Stimulated activated CD4-positive, alpha-beta T cell treated with anti-CD3 and anti-CD28 coated beads, Interleukin-1b, Interleukin-23, amount 100 ng/mL, for 1 hour (primary cell): ENCODE measurements around the gene OR11G2.
"Not testable (repeated sequence)": the region's sequence is repeated elsewhere in the genome, so short reads cannot be mapped to it uniquely, and the experiment has no call there.

Source experiments
- DNase-seq, 2 donors: peaks; one replicate each; pipeline ENCODE4 v3.0.0-alpha.2; 2020; ENCODE audit warnings: low read depth in 2 of 2

OR11G2 gene, protein sequence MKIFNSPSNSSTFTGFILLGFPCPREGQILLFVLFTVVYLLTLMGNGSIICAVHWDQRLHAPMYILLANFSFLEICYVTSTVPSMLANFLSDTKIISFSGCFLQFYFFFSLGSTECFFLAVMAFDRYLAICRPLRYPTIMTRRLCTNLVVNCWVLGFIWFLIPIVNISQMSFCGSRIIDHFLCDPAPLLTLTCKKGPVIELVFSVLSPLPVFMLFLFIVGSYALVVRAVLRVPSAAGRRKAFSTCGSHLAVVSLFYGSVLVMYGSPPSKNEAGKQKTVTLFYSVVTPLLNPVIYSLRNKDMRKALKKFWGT

GRCh38 chr14:20190596-20190995 is at the start of gene OR11G2:
TSS of gene OR11G2 (plus strand) at chr14:20190896. CDS start at chr14:20197438, 6,542 bp downstream.
- DNase-seq: no peak

DNA sequence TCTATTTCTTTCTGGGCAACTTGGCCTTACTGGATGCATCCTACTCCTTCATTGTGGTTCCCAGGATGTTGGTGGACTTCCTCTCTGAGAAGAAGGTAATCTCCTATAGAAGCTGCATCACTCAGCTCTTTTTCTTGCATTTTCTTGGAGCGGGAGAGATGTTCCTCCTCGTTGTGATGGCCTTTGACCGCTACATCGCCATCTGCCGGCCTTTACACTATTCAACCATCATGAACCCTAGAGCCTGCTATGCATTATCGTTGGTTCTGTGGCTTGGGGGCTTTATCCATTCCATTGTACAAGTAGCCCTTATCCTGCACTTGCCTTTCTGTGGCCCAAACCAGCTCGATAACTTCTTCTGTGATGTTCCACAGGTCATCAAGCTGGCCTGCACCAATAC is 46.8 kb upstream of the OR11G2 start:
- no peak for DNase-seq

DNA sequence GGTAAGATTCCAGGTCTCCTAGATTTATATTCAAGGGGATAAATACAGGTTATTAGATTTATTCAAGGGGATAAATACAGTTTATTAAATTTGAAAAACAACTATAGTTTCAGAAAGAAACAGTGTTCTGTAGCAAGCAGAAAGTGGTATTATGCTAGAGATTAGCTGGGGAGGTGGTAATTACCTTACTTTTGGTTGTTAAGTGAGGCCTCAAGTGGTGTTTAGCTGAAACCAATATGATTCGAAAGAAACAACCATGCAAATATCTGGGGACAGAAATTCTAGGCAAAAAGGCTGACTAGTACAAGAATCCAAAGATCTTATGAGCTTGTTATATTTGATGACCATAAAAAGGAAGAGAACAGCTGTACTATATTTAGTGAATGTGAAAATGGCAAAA is 45.9 kb upstream of the OR11G2 start:
- no peak for DNase-seq

- no peak for DNase-seq
Measured at GRCh38 chr14:20164462-20164861, 26.2 kb upstream of the OR11G2 start.

DNA sequence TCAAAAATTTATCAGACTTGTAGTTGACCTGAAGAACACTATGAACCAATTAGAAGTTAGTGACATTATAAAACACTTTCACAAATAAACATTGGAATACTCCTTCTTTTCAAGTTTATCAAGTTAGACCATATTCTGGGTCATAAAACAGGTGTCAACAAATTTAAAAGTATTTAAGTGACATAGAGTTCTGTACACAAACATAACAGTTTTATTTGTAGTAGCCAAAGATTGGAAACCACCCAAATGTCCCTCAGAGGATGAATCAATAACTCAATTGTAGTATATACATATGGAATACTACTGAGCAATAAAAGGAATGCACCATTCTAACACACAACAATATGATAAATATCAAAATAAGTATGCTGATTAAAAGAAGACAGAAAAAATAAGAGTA is 23.6 kb upstream of the OR11G2 start:
- DNase-seq: no peak

- not testable (repeated sequence) for DNase-seq
Measured at GRCh38 chr14:20169852-20170251, 20.8 kb upstream of the OR11G2 start.

DNA sequence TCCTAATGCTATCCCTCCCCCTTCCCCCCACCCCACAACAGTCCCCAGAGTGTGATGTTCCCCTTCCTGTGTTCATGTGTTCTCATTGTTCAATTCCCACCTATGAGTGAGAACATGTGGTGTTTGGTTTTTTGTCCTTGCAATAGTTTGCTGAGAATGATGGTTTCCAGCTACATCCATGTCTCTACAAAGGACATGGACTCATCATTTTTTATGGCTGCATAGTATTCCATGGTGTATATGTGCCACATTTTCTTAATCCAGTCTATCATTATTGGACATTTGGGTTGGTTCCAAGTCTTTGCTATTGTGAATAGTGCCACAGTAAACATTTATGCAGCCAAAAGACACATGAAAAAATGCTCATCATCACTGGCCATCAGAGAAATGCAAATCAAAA is 16.5 kb upstream of the OR11G2 start:
- DNase-seq: not testable (repeated sequence)

DNA sequence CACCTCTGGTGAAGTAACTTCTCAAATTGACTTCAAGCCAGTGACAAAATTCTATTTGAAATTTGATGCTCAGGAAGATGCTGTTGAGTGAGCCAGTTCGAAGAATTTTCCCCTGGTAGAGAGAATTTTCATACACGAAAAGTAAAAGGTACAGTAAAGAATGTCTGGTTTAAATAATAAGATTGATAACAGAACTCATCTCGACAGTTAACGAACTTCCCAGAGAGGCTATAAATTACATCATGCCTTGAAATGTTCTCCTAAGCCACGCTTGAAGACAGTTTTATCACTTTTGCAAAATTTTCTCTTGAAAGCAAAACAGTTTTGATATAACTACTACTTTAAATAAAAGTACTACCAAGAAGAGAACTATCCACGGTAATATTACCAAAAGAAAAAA is 14.4 kb upstream of the OR11G2 start:
- DNase-seq: no peak

GRCh38 chr14:20177433-20177974 is 13.2 kb upstream of the OR11G2 start:
- no peak for DNase-seq

GRCh38 chr14:20179218-20179617 is 11.5 kb upstream of the OR11G2 start:
- no peak for DNase-seq

DNA sequence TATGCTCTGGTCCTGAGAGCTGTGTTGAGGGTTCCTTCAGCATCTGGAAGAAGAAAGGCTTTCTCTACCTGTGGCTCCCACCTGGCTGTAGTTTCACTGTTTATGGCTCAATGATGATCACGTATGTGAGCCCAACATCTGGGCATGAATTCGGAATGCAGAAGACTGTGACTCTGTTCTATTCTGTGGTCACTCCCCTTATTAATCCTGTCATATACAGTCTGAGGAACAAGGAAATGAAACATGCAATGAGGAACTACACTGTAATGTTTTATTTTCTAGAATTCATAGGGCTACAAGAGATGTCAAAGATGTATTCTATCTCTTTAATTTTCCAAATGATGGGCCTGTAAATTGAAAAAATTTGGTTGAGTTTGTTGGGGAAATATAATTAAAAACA is 10.8 kb upstream of the OR11G2 start:
- no peak for DNase-seq

DNA sequence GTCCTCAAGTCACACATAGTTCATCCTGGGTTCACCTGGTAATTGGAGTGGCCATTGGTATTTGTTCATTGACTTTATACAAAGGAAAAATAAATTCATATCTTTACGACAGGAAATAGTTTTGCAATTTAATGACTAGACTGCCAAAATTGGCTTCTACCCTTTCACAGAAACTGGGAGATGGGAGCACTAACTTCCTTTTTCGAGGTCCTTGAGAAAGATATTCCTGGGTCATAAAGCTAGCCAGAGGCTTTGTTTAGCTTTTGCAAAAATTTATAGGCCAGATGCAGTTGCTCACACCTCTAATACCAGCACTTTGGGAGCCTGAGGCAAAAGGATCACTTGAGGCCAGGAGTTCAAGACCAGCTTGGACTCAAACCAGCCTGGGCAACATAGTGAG is 10.2 kb upstream of the OR11G2 start:
- DNase-seq: no peak

GRCh38 chr14:20184181-20184580 is 6.5 kb upstream of the OR11G2 start:
- DNase-seq: no peak

- no peak for DNase-seq
Measured at GRCh38 chr14:20191396-20191795, 700 bp downstream of the OR11G2 start.

- no peak for DNase-seq
Measured at GRCh38 chr14:20194101-20194500, 3.4 kb downstream of the OR11G2 start.

GRCh38 chr14:20195170-20195569 is 4.5 kb downstream of the OR11G2 start:
- DNase-seq: not testable (repeated sequence)

GRCh38 chr14:20195911-20196310 is 5.2 kb downstream of the OR11G2 start:
- DNase-seq: no peak

- no peak for DNase-seq
Measured at GRCh38 chr14:20197459-20197858, 6.8 kb downstream of the OR11G2 start.

DNA sequence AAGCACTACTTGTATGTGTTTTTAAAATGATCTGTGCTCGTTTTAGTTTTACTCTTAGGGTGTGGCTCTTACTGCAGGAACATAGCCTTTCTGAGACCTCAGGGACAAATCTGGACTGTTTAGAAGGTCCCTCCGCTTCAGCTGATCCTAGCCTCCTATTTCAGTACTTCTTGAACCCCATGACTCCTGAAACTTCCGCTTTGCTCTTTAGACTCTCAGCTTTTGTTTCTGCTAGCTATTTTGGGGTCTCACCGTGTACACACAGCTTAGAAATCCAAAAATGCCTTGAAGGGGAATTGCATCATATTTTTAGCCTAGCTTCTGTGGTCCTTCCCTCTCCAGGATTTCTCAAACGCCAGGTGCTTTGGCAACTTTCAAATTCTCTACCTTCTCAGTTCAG is 8.3 kb downstream of the OR11G2 start:
- no peak for DNase-seq

DNA sequence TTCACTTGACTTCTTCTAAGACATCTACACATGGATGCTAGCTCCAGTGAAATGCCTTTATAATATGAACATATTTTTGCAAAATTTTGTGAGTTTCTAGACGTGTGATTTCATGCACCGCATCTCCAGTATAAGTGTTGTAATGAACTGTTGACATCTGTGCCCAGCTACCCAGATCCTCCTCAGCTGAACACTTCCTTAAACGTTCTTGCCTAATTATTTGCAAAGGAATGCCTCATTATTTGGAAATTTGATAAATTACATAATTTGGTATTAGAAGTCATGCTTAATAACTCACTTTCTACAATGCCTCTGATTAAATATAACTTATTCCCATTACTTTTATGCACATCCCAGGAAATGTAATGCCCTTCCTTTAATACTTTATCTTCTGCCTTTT is 14.0 kb downstream of the OR11G2 start:
- DNase-seq: no peak

- DNase-seq: no peak
Measured at GRCh38 chr14:20209595-20209994, 18.9 kb downstream of the OR11G2 start.

GRCh38 chr14:20212406-20212805 is 21.7 kb downstream of the OR11G2 start:
- not testable (repeated sequence) for DNase-seq

- no peak for DNase-seq
Measured at GRCh38 chr14:20215196-20215595, 24.5 kb downstream of the OR11G2 start.

- no peak for DNase-seq
Measured at GRCh38 chr14:20219033-20219432, 28.3 kb downstream of the OR11G2 start.
